K562 (cell line): ENCODE measurements around the gene JMJD1C.

Source experiments
- PHB2 ChIP-seq: fragments of 450-650 bp; IDR thresholded peaks from 2 replicates; pipeline ENCODE4 v1.6.1; 2017; ENCODE audit warnings: low read depth
- ZNF717 ChIP-seq: fragments of 250-450 bp; sonication (Bioruptor Pico); IDR thresholded peaks from 2 replicates; pipeline ENCODE4 v1.5.0; 2021
- TF ChIP-seq, protein P1 (sequence below), 3 experiments: IDR thresholded peaks in 2 of 3; conservative IDR thresholded peaks in 1 of 3; 2 replicates each; pipeline ENCODE4 v1.5.1; 2011 to 2012; ENCODE audit warnings: low read length in 3 of 3, mild to moderate bottlenecking in 3 of 3, control low read depth in 2 of 3, improper control_type of control experiment in 1 of 3, inconsistent platforms in 1 of 3, low read depth in 1 of 3, mixed read lengths in 1 of 3, moderate library complexity in 1 of 3; ENCODE audit not compliant: insufficient read depth in 2 of 3
- TF ChIP-seq, protein P2 (sequence below): sonication (generic); formaldehyde crosslinking; IDR thresholded peaks from 2 replicates; pipeline ENCODE4 v1.8.1; 2023; ENCODE audit warnings: mild to moderate bottlenecking, missing genetic modification reagents

DNA sequence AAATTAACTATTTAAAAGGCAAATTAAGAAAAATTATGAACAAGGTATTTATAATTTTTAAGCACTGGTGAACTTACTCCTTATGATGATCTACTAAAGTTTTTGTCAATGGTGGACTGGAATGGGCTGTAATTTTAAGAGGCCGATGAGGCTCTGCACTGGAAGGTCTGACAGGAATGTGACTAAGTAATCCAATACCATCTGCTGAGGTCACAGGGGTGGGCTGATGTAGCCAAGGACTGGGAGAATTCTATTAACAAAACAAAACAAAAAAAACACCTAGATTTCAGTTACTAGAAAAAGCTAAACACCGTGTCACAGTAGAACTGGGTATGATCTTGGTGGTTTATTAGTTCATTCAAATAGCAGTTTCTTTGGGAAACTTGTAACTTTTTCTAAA is 256.8 kb downstream of the JMJD1C start:
- TF ChIP-seq ZNF717 (CRISPR knock-in tag) (no peak), PHB2 (no peak)
- TF ChIP-seq, protein P1, sequence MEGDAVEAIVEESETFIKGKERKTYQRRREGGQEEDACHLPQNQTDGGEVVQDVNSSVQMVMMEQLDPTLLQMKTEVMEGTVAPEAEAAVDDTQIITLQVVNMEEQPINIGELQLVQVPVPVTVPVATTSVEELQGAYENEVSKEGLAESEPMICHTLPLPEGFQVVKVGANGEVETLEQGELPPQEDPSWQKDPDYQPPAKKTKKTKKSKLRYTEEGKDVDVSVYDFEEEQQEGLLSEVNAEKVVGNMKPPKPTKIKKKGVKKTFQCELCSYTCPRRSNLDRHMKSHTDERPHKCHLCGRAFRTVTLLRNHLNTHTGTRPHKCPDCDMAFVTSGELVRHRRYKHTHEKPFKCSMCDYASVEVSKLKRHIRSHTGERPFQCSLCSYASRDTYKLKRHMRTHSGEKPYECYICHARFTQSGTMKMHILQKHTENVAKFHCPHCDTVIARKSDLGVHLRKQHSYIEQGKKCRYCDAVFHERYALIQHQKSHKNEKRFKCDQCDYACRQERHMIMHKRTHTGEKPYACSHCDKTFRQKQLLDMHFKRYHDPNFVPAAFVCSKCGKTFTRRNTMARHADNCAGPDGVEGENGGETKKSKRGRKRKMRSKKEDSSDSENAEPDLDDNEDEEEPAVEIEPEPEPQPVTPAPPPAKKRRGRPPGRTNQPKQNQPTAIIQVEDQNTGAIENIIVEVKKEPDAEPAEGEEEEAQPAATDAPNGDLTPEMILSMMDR (IDR thresholded peaks at IDR 0.05 in 2 of 3, conservative IDR thresholded peaks at IDR 0.05 in 1 of 3; ENCODE audit: insufficient read depth in 2 of 3, low read depth in 1 of 3, low read length in 3 of 3): no peak
- TF ChIP-seq, protein P2, sequence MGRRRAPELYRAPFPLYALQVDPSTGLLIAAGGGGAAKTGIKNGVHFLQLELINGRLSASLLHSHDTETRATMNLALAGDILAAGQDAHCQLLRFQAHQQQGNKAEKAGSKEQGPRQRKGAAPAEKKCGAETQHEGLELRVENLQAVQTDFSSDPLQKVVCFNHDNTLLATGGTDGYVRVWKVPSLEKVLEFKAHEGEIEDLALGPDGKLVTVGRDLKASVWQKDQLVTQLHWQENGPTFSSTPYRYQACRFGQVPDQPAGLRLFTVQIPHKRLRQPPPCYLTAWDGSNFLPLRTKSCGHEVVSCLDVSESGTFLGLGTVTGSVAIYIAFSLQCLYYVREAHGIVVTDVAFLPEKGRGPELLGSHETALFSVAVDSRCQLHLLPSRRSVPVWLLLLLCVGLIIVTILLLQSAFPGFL: no peak
